Measurements from ENCODE around the gene PIGO.

PIGO gene

GRCh38 chr9:35070823-35071813 lies 25.3 kb downstream of the PIGO start:
- DNase-seq: no peak

GRCh38 chr9:35069020-35069419 lies 27.4 kb downstream of the PIGO start:
- no peak for DNase-seq

GRCh38 chr9:35067056-35067455 lies 29.3 kb downstream of the PIGO start:
- no peak for DNase-seq

GRCh38 chr9:35060548-35061207 lies 35.7 kb downstream of the PIGO start:
- DNase-seq: no peak

GRCh38 chr9:35059438-35059837 lies 37.0 kb downstream of the PIGO start:
- DNase-seq: no peak

GRCh38 chr9:35057271-35057620 lies 39.1 kb downstream of the PIGO start:
- DNase-seq: no peak

- no peak for DNase-seq
Measured at GRCh38 chr9:35056571-35057270, 39.7 kb downstream of the PIGO start.

- DNase-seq: no peak
Measured at GRCh38 chr9:35054871-35055644, 41.3 kb downstream of the PIGO start.

- DNase-seq: no peak
Measured at GRCh38 chr9:35054185-35054835, 42.1 kb downstream of the PIGO start.

GRCh38 chr9:35051069-35051967 lies 45.1 kb downstream of the PIGO start:
- DNase-seq: peak; percentile 5

GRCh38 chr9:35048511-35048910 lies 47.9 kb downstream of the PIGO start:
- no peak for DNase-seq

GRCh38 chr9:35044071-35044470 lies 52.3 kb downstream of the PIGO start:
- DNase-seq: no peak

- DNase-seq: no peak
Measured at GRCh38 chr9:35042891-35043545, 53.4 kb downstream of the PIGO start.

- no peak for DNase-seq
Measured at GRCh38 chr9:35042081-35042604, 54.2 kb downstream of the PIGO start.
